CD14-positive monocyte (primary cell): ENCODE data around the gene LRRC8A. TPM values are rescaled to one million over a fixed set of nuclear protein-coding genes. Genes with fewer than 3 reads are reported as not detected.
"Not testable (repeated sequence)": the region's sequence is repeated elsewhere in the genome, so short reads cannot be mapped to it uniquely, and the experiment has no call there.

ENCODE experiments used
- DNase-seq, 3 donors: peaks; one replicate each; pipeline ENCODE4 v3.0.0-alpha.2; 2011 to 2022
- H2AFZ ChIP-seq: 2 replicates; pipeline ENCODE4 v1.6.0; 2012; ENCODE audit warnings: mild to moderate bottlenecking, low read depth, low read length, inconsistent platforms; ENCODE audit not compliant: insufficient read depth, poor library complexity, severe bottlenecking
- H3K27ac ChIP-seq, 2 donors: 1 replicate in 1 of 2; 2 replicates in 1 of 2; pipeline ENCODE4 v1.5.1; 2012 to 2013; ENCODE audit warnings: low read length in 2 of 2, control low read depth in 1 of 2, inconsistent platforms in 1 of 2, low read depth in 1 of 2, mild to moderate bottlenecking in 1 of 2
- H3K27me3 ChIP-seq, 2 donors: one replicate each; pipeline versions ENCODE4 v1.6.0 to v1.6.1; 2011 to 2013; ENCODE audit warnings: low read length in 2 of 2; ENCODE audit not compliant: control insufficient read depth in 2 of 2, insufficient read depth in 2 of 2
- H3K36me3 ChIP-seq, 2 donors: replicated peaks in 1 of 2; 1 replicate in 1 of 2; 2 replicates in 1 of 2; pipeline versions ENCODE4 v1.5.1 to v1.6.1; 2012 to 2013; ENCODE audit warnings: low read length in 2 of 2, control low read depth in 1 of 2, inconsistent platforms in 1 of 2, mild to moderate bottlenecking in 1 of 2; ENCODE audit not compliant: insufficient read depth in 2 of 2, control insufficient read depth in 1 of 2
- H3K4me1 ChIP-seq, 2 donors: 1 replicate in 1 of 2; 2 replicates in 1 of 2; pipeline versions ENCODE4 v1.5.1 to v1.6.1; 2012 to 2013; ENCODE audit warnings: low read length in 2 of 2, control low read depth in 1 of 2, inconsistent platforms in 1 of 2, mild to moderate bottlenecking in 1 of 2, moderate library complexity in 1 of 2; ENCODE audit not compliant: insufficient read depth in 2 of 2, control insufficient read depth in 1 of 2
- H3K4me2 ChIP-seq: replicated peaks from 2 replicates; pipeline ENCODE3; 2012; ENCODE audit warnings: low read length, moderate library complexity, mild to moderate bottlenecking; ENCODE audit not compliant: poor library complexity, severe bottlenecking; ENCODE audit errors: extremely low read depth
- H3K4me3 ChIP-seq, 3 experiments: fragments of 200-600 bp in 1 of 3; sonication (generic) in 1 of 3; replicated peaks in 1 of 3; 1 replicate in 2 of 3; 2 replicates in 1 of 3; pipeline ENCODE4 v1.5.1; 2011 to 2013; ENCODE audit warnings: low read length in 3 of 3, mild to moderate bottlenecking in 3 of 3, control low read depth in 2 of 3, low read depth in 2 of 3, inconsistent platforms in 1 of 3, moderate library complexity in 1 of 3
- H3K79me2 ChIP-seq: 2 replicates; pipeline ENCODE4 v1.6.0; 2012; ENCODE audit warnings: mild to moderate bottlenecking, control low read depth, inconsistent platforms, low read length, moderate library complexity; ENCODE audit not compliant: insufficient read depth
- H3K9ac ChIP-seq: 2 replicates; pipeline ENCODE4 v1.6.0; 2017; ENCODE audit warnings: low read length, mild to moderate bottlenecking; ENCODE audit not compliant: insufficient read depth, poor library complexity, severe bottlenecking
- H3K9me3 ChIP-seq, 2 donors: replicated peaks in 1 of 2; 1 replicate in 1 of 2; 2 replicates in 1 of 2; pipeline versions ENCODE4 v1.5.1 to v1.6.1; 2012 to 2013; ENCODE audit warnings: low read length in 2 of 2, control low read depth in 1 of 2; ENCODE audit not compliant: control insufficient read depth in 1 of 2, insufficient read depth in 1 of 2
- H4K20me1 ChIP-seq: 2 replicates; pipeline ENCODE4 v1.6.0; 2012; ENCODE audit warnings: mild to moderate bottlenecking, low read length, control low read depth, moderate library complexity; ENCODE audit not compliant: insufficient read depth
- H3K27ac Mint-ChIP-seq, 7 donors: one replicate each; pipeline ENCODE4 v1.8.0; 2020; ENCODE audit warnings: mild to moderate bottlenecking in 7 of 7, mixed read lengths in 7 of 7, moderate library complexity in 6 of 7, inconsistent platforms in 2 of 7
- H3K27me3 Mint-ChIP-seq, 3 donors: one replicate each; pipeline ENCODE4 v1.8.0; 2021 to 2022; ENCODE audit warnings: low read depth in 3 of 3, mild to moderate bottlenecking in 3 of 3, mixed read lengths in 3 of 3, moderate library complexity in 3 of 3, inconsistent platforms in 1 of 3
- H3K36me3 Mint-ChIP-seq, 2 donors: one replicate each; pipeline ENCODE4 v1.8.0; 2020; ENCODE audit warnings: mixed read lengths in 2 of 2, inconsistent platforms in 1 of 2, mild to moderate bottlenecking in 1 of 2
- H3K4me1 Mint-ChIP-seq: one replicate; pipeline ENCODE4 v1.8.0; 2020; ENCODE audit warnings: mild to moderate bottlenecking, mixed read lengths
- H3K4me3 Mint-ChIP-seq, 2 donors: one replicate each; pipeline ENCODE4 v1.8.0; 2020; ENCODE audit warnings: mild to moderate bottlenecking in 2 of 2, mixed read lengths in 2 of 2, moderate library complexity in 1 of 2
- H3K9me3 Mint-ChIP-seq, 7 donors: one replicate each; pipeline ENCODE4 v1.8.0; 2020 to 2022; ENCODE audit warnings: mixed read lengths in 7 of 7, mild to moderate bottlenecking in 6 of 7, moderate library complexity in 6 of 7, inconsistent platforms in 2 of 7
- CTCF ChIP-seq: fragments of 200-600 bp; IDR thresholded peaks from one replicate; pipeline ENCODE4 v1.8.0; 2022; ENCODE audit warnings: antibody characterized with exemption, mild to moderate bottlenecking
- WGBS: methylation state at CpG from one replicate; pipeline ENCODE4 v1.1.5; 2013; ENCODE audit warnings: missing lambda C conversion rate; ENCODE audit not compliant: insufficient coverage; 5-methylcytosine and 5-hydroxymethylcytosine counted together
- intact Hi-C, 2 donors: fragments of 100-400 bp; cut with micrococcal nuclease; formaldehyde crosslinking; loops; one replicate each; pipeline versions ENCODE4 v1.15.0 to v1.15.1; 2023
- polyA plus RNA-seq, 3 donors: library from polyadenylated mRNA; depleted of rRNA in 1 of 3; unstranded in 2 of 3; stranded (reverse) in 1 of 3; fragments of 300-500 nt in 2 of 3; fragments of >200 nt in 1 of 3; fragmentation: Illumina TruSeq in 2 of 3; gene quantifications; 1 replicate in 2 of 3; 2 replicates in 1 of 3; pipeline ENCODE4 v1.2.3, GENCODE V29; 2012 to 2021

Gene LRRC8A
- polyA plus RNA-seq, 3 donors, result 7.8 to 10.8 (median 10.3) TPM

GRCh38 chr9:128847803-128848202 lies 34.1 kb upstream of the LRRC8A start:
- H3K4me1 Mint-ChIP-seq, result no peaks in the 10 kb centered on the region
- H3K36me3 Mint-ChIP-seq, result peaks cover 2 to 12% of the 10 kb centered on the region in 2 donors
- Histone ChIP-seq H3K4me3 (no peak overlapping the region), H3K9ac (no peak overlapping the region), H3K4me2 (no peak overlapping the region), H3K36me3 (no peaks in the 10 kb centered on the region), H4K20me1 (no peaks in the 10 kb centered on the region), H3K27ac (no peak overlapping the region), H3K4me1 (no peaks in the 10 kb centered on the region), H2AFZ (no peak overlapping the region), H3K9me3 (peaks cover 5 to 18% of the 10 kb centered on the region in 2 donors), H3K27me3 (no peaks in the 10 kb centered on the region), H3K79me2 (no peaks in the 10 kb centered on the region)
- H3K27ac Mint-ChIP-seq, result no peak overlapping the region
- H3K4me3 Mint-ChIP-seq, result no peak overlapping the region
- WGBS, result no CpG with 5 or more reads among the region's 1 CpG
- TF ChIP-seq CTCF, result no peak
- peaks cover 14 to 29% (median 17%) of the 10 kb centered on the region in 7 donors for H3K9me3 Mint-ChIP-seq
- H3K27me3 Mint-ChIP-seq, result no peaks in the 10 kb centered on the region
- DNase-seq, result no peak
- intact Hi-C loops, result no loop called here

GRCh38 chr9:128851024-128851423 lies 30.9 kb upstream of the LRRC8A start:
- H3K27ac Mint-ChIP-seq, H3K4me1 Mint-ChIP-seq, H3K27ac ChIP-seq, H3K27me3 Mint-ChIP-seq, H3K4me2 ChIP-seq, H3K4me1 ChIP-seq, H2AFZ ChIP-seq, H3K4me3 ChIP-seq, H3K27me3 ChIP-seq, H3K79me2 ChIP-seq, H4K20me1 ChIP-seq, H3K36me3 ChIP-seq, H3K9ac ChIP-seq, DNase-seq, H3K4me3 Mint-ChIP-seq: not testable (repeated sequence)
- WGBS, result 100% methylated on average over 3 of the region's 10 CpGs
- H3K9me3 ChIP-seq, result peaks cover 5 to 18% of the 10 kb centered on the region in 2 donors
- intact Hi-C loops, result loop anchor here in 1 of 2 donors (5.0 kb wide), 1 partner anchor 81 kb away; no protein-coding TSS in a partner anchor
- Mint-ChIP-seq H3K36me3 (peaks cover 2 to 12% of the 10 kb centered on the region in 2 donors), H3K9me3 (peaks cover 14 to 29% (median 16%) of the 10 kb centered on the region in 7 donors)
